HG03103 (cell line): Measurements from ENCODE around the gene BRI3BP.

Experiments
- ATAC-seq: cut with Tn5 transposase; IDR thresholded peaks from one replicate; pipeline ENCODE4 v1.9.1; 2021; ENCODE audit warnings: low read depth; ENCODE audit not compliant: unreplicated experiment

Gene BRI3BP, protein sequence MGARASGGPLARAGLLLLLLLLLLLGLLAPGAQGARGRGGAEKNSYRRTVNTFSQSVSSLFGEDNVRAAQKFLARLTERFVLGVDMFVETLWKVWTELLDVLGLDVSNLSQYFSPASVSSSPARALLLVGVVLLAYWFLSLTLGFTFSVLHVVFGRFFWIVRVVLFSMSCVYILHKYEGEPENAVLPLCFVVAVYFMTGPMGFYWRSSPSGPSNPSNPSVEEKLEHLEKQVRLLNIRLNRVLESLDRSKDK

DNA sequence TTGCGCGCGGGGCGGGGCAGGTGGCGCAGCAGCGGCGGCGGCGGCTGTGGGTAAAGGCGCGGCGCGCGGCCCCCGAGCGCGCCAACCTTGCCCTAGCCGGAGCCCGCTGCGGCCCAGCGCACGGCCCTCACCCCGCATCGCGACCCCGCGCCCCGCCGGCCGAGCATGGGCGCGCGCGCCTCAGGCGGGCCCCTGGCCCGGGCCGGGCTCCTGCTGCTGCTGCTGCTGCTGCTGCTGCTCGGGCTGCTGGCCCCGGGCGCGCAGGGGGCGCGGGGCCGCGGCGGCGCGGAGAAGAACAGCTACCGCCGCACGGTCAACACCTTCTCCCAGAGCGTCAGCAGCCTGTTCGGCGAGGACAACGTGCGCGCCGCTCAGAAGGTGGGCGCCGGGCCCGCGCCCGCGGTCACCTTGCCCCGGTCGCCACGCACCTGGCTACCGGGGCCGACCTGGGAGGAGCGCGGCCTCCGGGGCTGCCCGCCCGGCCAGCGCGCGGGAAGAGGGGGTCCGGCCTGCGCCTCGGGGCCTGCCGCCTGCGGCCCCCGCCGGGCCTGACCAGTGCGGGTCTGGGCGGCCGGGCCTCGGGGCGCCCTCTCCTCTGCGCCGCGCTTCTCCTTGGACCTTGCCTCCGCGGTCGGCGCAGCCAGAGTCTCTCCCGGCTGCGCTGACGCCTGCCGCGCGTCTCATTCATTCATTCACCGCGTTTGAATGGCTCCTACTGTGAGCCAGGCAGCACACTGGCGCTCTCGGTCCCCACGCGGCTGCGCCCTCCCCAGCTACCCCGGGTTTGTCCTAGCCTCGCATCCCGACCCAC, at the start of gene BRI3BP:
BRI3BP (plus strand) TSS at position 20 of the 811 bp plus-strand sequence; CDS start at position 166, 146 bp downstream.
- peak; percentile 42 for ATAC-seq

DNA sequence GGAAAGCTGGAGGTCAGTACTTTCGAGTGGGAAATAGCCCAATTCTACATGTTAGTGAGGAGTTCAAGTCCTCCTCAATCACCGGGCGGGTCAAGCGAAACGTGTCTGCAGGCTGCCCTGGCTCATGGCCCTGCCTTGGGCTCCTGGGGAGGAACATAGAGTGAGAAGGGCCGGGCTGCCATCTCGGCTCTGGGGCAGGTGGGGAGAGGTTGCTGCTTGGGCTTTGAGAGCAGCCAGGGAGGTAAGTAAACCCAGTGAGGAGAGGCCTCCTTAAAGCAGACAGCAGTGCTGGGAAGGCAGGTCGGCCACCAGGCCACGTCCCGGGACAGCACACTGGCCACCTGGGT, 47.0 kb upstream of the BRI3BP start:
- ATAC-seq = no peak

DNA sequence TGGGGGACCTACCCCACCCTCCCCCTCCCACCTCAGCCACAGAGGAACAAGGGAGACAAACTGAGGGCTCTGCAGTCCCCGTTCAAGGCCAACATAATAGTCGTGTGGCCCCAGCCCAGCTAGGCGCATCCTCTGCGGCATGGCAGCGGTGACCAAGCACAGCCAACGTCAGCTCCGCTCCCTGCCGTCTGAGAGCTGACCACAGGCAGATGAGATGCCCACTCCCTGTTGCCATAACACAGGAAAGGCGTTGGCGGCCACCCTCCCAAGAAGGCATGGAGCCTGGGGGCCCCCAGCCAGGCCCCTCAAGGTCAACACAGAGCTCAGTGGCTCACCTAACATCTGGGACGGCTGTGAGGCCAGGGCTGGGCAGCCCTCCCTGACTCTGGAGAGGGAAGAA, 46.4 kb upstream of the BRI3BP start:
- ATAC-seq = no peak

DNA sequence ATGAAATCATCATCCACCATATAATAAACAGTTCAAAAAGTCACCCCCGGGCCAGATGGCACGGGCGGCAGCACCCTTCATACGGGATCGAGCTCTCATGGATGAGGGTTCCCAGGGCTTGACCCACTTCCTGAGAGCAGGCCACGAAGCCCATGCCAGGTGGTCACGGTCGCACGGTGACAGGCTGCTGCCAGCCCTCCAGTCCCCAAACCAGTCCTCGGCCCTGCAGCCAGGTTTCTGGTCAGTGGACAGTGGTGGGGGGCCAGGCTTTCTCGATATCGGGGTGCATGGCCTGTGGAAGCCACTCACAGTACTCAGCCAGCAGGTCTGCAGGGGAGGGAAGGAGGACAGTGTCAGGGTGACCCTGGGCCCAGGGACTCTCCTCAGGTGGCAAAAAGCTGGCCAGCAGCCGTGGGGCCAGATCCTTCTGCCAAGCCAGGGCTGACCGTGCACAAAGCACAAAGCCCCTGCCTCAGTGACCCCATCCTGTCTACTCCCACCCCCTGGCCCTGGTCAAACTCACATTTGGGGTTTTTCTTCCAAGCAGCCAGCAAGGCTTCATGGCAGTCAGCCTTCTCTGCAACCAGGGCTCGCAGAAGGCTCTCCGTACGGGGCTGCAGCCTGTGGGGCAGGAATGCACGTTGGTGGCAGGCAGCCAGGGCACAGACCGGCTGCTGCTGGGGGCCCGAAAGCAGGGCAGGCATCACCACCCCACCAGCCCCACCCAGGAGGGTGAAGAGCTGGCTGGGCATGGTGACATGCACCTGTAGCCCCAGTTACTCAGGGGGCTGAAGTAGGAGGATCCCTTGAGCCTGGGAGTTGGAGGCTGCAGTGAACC, 45.7 kb upstream of the BRI3BP start:
- ATAC-seq = no peak

DNA sequence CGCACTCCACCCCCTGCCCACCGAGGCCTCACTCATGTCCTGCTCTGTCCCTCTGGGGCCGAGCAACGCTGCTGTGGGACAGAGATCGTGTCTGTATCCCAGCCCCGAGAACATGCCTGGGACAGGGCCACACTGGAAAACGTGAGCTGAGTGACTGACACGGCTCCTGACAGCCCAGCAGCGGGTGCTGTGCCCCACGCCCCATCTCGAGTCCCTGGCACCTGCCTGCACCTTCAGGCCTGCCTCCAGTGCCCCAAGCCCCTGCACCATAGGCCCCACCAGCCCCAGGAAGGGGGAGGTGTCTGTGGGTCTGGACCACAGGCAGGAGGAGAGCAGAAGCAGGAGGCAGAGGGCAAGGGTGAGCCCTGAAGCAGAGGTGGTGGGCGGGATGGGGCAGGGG, 44.4 kb upstream of the BRI3BP start:
- no peak for ATAC-seq

DNA sequence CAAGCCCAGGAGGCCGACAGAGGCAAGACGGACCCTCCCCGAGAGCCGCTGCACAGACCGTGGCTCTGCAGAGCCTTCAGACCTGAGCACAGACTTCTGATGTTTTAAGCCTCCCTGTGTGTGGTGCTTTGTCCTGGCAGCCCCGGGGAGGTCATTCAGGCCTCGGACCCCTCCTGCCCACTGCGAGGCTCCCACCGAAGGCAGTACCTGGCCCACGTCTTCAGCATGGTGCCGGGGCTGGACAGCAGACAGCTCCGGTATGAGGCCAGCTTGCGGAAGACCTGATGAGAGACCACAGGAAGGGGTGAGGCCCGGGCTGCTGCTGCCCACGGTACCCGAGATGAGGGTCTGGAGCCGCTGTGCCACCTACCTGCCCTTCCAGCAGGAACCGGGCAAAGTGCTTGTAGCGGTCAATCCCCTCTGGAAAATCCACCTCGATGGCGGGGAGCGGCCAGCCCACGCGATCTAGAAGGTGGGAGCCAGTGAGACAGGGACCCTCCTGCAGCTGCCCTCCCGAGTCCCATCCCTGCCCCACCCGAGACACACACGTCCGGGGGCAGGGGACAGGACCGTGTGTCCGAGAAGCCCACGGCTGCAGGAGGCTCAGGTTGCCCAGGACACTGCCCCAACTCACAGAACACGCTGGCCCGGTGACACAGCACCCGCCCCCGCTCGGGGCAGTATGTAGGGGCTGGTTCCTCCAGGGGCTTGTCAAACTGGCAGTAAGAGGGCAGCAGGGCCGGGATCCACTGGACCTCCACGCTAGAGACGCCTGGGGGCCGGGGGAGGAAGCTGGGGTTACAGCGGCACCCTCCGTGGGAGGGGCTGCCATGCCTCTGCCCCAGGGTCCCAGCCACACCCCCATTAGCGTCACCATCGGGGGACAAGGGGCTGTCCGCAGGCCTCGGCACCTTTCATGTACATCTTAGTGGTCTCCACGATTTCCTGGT, 43.4 kb upstream of the BRI3BP start:
- no peak for ATAC-seq

DNA sequence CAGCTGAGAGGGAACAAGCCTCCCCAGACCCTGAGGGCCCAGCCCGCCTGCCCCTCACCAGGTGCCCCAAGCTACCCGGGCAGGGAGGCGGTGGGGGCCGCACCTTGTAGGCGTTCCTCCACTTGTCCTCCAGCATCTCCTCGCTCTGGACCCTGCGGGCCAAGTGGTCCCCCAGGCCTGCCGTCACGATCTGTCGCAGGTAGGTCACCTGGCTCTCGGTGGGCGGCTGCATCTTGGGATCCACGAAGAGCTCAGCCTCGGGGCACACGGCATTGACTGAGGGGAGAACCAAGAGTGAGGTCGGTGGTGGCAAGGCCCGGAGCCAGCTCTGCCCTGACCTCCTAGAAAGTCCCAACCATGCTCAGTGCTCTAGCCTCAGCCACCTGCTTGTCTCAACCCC, 41.1 kb upstream of the BRI3BP start:
- ATAC-seq = no peak

DNA sequence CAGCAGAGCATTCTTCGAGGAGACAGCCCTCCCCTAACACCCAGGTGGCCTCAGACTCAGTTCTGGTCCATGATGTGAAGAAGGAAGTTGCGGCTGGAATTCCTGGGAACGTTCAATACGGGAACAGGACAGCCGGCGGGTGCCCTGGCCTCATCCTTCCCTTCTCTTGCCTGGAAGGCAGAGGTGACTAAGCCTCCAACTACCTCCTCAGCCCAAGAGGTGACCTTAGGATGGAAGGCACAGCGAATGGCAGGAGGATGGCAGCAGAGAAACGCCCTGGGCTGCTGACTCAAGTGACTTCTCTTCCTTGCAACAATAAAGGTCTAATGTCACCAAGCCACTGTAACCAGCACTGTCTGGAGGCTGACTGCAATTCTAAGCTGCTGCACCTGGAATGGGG, 40.6 kb upstream of the BRI3BP start:
- no peak for ATAC-seq

DNA sequence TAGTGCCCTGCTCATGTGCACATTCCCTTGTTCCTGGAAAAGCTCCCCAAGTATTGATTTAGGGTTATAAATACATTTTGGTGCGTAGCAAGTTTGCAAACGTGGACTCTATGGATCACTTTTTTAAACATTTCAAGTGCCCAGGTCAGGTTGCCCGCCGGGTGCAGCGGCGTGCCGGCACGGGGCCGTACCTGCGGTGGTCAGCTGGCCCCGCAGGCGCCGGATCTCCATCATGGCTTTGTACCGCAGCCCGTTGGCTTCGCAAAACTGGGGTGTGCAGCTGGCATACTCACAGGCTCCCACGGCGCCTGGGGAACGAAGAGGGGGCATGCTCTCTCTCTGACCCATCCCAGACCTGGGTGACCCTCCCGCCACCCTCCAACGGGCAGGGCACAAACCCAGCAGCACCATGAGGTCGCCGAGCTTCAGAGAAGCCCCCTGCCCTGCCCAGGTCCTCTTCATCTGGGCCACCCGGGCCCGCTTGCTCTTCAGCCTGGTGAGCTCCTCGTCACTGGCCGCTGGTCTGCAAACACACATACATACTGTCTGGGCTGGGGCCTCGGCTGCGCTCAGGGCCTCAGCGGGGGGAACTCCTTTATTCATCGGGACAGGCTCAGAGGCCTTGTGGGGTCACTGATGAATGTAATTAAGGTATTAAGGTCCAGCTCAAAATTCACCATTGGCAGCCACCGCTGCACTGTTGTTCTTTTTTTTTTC, 39.6 kb upstream of the BRI3BP start:
- ATAC-seq = no peak

DNA sequence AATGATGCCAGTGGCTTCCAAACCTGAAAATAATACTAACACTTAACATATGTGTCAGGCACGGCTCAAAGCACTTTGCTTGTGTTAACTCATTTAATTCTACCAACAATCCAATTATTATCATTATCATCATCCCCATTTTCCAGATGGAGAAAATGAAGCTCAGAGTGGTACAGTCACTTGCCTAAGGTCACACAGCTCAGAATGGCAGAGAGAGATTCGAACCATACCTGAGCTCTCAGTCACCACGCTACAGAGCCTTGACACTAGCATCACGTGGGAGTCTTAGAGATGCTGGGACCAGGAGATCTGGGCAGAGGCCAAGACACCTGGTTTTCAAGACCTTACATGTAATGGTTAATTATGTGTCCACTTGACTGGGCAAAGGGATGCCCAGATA, 38.7 kb upstream of the BRI3BP start:
- no peak for ATAC-seq

DNA sequence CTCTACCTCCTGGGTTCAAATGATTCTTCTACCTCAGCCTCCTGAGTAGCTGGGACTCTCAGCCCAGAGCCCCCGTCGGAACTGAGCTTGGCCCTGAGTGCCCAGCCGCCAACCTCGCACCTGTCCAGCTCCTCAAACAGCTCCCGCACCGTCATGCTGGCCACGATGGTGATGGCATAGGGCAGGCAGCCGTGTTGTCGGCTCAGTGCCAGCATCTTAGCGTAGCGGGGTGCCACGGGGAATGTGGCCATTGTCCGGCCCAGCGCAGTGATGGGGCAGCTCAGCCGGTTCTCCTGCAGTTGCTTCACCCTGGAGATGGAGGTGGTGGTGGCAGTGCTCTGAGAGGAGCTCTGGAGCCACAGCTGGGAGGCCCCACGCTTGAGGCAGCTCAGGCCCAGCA, 36.9 kb upstream of the BRI3BP start:
- ATAC-seq = no peak

DNA sequence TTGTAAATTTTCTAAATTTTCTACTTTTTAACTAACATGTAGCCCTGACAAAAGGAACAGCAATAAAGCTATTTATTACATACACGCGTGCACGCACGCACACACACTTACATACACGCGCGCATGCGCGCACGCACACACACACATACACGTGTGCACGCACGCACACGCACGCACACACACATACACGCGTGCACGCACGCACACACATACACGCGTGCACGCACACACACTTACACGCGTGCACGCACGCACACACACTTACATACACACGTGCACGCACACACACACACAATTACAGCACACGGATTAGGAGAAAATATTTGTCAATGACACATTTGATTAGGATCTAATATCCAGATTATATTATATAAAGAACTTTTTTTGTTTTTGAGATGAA, 32.4 kb upstream of the BRI3BP start:
- ATAC-seq = no peak

DNA sequence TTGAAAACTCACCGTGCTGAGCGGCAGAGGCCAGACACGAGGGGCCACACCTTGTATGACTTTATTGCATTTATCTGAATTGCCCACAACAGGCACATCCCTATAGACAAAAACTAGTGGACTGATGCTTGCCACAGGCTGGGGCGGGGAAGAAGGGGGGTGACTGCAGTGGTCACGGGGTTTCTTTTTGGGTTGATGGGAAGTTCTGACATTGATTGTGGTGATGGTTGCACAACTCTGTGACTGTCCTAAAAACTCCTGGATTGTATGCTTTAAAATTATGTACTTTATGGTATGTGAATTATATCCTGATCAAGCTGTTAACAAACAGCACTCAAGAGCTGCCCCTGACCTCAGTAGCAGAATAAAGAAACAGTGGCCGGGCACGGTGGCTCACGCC, 30.2 kb upstream of the BRI3BP start:
- no peak for ATAC-seq

DNA sequence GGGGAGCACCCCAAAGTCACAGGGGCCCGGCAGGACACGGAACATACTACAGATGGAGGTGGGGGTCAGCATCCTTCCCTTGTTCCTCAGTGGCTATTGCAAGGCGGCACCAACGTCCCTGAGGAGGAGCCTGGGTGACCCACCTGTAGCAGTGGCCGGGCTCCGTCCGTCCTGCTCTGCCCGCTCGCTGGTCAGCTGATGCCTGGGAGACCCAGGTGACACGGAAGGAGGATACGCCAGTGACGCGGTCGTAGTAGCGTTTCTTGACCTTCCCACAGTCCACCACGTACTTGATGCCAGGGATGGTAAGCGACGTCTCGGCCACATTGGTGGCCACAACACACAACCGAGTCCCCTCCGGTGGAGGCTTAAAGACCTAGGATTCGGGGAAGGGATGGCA, 29.2 kb upstream of the BRI3BP start:
- no peak for ATAC-seq

DNA sequence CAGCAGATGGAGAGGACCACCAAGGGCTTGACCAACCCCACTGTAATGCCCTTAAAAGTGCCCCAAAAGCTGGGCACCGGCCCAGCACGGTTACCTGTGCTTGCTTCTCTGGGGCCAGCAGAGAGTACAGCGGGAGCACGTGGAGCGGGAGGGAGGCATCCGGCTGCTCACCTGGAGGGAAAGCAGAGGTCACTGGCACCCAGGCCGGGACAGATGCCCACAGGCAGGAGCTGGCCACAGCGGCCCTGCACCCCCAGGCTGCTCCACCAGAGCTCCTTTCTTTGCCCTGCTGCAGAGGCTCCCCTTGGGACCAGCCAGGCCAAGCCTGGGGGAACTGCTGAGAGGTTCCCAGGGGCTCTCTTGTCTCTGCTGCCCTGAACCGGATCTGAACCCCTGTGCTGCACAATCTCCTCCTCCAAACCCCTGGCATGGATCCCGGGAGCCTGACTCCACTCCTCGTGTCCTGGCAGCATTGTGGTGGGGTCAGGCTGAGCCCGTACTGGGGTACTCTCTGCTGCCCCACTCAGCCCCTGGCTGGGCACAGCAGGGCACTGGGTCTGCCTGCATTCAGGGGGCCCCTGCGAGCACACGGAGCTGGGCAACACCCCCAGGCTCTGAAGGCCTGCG, 28.5 kb upstream of the BRI3BP start:
- no peak for ATAC-seq

DNA sequence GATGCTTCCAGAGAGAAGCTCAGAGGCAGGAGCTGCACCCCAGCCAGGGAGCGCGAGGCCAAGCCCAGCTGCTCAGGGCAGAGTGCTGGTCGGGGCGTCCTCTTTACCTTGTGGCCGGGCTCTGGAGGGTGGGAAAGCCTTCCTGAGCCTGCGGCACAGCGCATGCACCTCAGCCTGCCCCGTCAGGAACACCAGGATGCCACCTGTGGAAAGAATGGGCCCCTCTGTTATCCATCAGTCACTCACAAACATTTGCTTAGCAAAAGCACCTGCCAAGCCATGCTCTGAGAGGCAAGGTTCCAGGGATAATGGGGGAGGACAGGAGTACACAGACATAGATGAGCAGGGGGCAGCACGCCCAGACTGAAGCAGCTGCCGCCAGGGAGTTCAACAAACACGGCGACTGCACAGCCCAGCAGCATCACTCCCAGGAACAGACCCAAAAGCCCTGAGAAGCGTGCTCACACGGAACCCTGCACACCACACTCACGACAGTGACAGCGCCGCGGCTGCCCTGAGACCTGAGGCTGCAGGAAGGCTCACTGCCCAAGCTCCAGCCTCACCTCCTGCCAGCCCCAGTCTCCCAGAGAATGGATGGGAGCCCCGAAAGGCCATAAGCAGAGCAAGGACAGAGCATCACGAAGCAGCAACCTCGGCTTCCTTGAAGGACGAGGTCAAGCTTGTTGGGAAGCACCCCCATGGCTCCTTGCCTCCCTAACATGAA, 26.3 kb upstream of the BRI3BP start:
- ATAC-seq = no peak

DNA sequence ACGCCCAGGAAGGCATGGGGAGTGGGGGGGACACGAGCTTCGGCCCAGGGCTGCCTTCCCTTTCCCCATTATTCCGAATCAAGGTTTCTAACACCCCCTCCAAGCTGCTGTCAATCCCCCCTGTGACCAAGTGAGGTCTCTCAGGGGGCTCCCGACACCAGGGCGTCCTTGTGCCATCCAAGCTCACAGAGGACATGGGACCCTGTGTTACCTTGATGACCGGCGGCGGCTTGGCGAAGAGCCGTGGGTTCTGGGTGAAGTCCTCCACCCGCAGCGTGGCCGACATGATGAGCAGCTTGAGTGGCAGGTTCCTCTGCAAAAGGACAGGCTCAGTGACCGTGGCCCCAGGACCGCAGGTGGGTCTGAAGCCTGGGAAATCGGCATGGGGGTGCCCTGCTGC, 24.8 kb upstream of the BRI3BP start:
- no peak for ATAC-seq

DNA sequence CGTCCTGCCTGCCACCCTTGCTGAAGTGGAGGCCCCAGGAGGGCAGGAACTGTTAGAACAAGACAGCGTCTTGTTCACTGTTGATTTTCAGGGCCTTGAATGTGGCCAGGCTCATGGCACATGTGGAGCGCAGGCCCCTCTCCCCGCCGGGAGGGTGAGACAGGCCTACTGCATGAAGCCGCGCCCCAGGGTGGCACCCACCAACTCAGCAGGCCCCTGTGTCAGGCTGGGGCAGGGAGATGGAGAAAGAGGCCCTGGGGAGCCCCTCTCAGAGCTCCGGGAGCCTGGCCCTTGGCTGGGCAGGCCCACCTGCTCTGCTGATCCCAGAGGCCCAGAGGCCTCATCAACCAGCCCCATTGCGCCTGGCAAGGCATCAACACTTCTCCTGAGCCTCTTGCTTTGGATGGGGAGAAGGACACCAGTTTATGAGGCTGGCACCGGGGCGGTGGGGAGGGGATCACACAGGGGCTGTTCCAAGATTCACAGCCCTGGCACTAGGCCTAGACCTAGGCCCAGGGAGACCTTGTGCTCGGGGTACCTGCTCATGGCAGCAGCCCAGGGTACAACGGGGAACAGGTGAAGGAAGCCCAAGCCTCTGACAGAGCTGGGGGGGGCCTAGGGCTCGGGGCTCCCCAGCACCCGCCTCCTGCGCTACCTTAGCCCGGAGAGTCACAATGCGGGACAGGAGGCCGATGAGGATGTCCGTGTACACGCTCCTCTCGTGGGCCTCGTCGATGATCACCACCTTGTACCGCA, 22.6 kb upstream of the BRI3BP start:
- ATAC-seq = no peak
